Osteoblast (primary cell): ENCODE data around the gene TMEM245. TPM values are rescaled to one million over a fixed set of nuclear protein-coding genes. Genes with fewer than 3 reads are reported as not detected.
A peak's percentile ranks its signal among the peaks of the same experiment; 100 is the strongest.

Experiments
- DNase-seq: peaks from one replicate; pipeline ENCODE4 v3.0.0; 2011; ENCODE audit warnings: low spot score, mixed read lengths; ENCODE audit not compliant: insufficient read length; ENCODE audit errors: missing footprints
- H2AFZ ChIP-seq: 2 replicates; pipeline ENCODE4 v1.6.0; 2011; ENCODE audit warnings: mild to moderate bottlenecking, low read length
- H3K27ac ChIP-seq: 2 replicates; pipeline ENCODE4 v1.5.1; 2011; ENCODE audit warnings: mild to moderate bottlenecking, low read depth, low read length, moderate library complexity
- H3K27me3 ChIP-seq: 2 replicates; pipeline ENCODE4 v1.6.0; 2012; ENCODE audit warnings: mild to moderate bottlenecking, control low read depth, inconsistent platforms, low read length, moderate library complexity; ENCODE audit not compliant: insufficient read depth
- H3K36me3 ChIP-seq: 2 replicates; pipeline ENCODE4 v1.5.1; 2011; ENCODE audit warnings: mild to moderate bottlenecking, low read length, control low read depth, moderate library complexity; ENCODE audit not compliant: insufficient read depth
- H3K4me1 ChIP-seq: 2 replicates; pipeline ENCODE4 v1.5.1; 2011; ENCODE audit warnings: mild to moderate bottlenecking, low read length, control low read depth, moderate library complexity; ENCODE audit not compliant: insufficient read depth
- H3K4me2 ChIP-seq: 2 replicates; pipeline ENCODE4 v1.6.0; 2011; ENCODE audit warnings: mild to moderate bottlenecking, low read length; ENCODE audit not compliant: insufficient read depth
- H3K4me3 ChIP-seq: fragments of 200-600 bp; sonication (generic); 3 replicates; pipeline ENCODE4 v1.5.1; 2012; ENCODE audit warnings: mild to moderate bottlenecking, low read length, inconsistent platforms; ENCODE audit not compliant: insufficient read depth
- H3K79me2 ChIP-seq: 2 replicates; pipeline ENCODE4 v1.6.0; 2012; ENCODE audit warnings: mild to moderate bottlenecking, low read length, control low read depth, inconsistent platforms; ENCODE audit not compliant: insufficient read depth
- H3K9me3 ChIP-seq: 2 replicates; pipeline ENCODE4 v1.5.1; 2011; ENCODE audit warnings: low read depth, low read length, control low read depth
- H4K20me1 ChIP-seq: 2 replicates; pipeline ENCODE4 v1.6.0; 2012; ENCODE audit warnings: mild to moderate bottlenecking, low read length, control low read depth; ENCODE audit not compliant: insufficient read depth
- total RNA-seq: library from RNA; depleted of rRNA; stranded (reverse); fragments of >200 nt; gene quantifications from 2 replicates; pipeline ENCODE4 v1.2.3, GENCODE V29; 2012
- TF ChIP-seq, protein P1 (sequence below): IDR thresholded peaks from 2 replicates; pipeline ENCODE4 v1.5.1; 2011; ENCODE audit warnings: mild to moderate bottlenecking, low read depth, low read length, moderate library complexity; ENCODE audit errors: extremely low read depth

Gene TMEM245
- total RNA-seq, 1 donor: 45.2 TPM

- peaks cover 63% of the 10 kb centered on the region for H3K4me1 ChIP-seq
- TF ChIP-seq, protein P1, sequence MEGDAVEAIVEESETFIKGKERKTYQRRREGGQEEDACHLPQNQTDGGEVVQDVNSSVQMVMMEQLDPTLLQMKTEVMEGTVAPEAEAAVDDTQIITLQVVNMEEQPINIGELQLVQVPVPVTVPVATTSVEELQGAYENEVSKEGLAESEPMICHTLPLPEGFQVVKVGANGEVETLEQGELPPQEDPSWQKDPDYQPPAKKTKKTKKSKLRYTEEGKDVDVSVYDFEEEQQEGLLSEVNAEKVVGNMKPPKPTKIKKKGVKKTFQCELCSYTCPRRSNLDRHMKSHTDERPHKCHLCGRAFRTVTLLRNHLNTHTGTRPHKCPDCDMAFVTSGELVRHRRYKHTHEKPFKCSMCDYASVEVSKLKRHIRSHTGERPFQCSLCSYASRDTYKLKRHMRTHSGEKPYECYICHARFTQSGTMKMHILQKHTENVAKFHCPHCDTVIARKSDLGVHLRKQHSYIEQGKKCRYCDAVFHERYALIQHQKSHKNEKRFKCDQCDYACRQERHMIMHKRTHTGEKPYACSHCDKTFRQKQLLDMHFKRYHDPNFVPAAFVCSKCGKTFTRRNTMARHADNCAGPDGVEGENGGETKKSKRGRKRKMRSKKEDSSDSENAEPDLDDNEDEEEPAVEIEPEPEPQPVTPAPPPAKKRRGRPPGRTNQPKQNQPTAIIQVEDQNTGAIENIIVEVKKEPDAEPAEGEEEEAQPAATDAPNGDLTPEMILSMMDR: no peak
These were observed 5.7 kb downstream of the TMEM245 start for GRCh38 chr9:109113892-109114609.

GRCh38 chr9:109113254-109113653 is 6.5 kb downstream of the TMEM245 start:
- Histone ChIP-seq H3K9me3 (no peaks in the 10 kb centered on the region), H3K4me2 (no peak overlapping the region), H3K27ac (no peak overlapping the region), H3K79me2 (peaks cover 97% of the 10 kb centered on the region), H3K36me3 (no peaks in the 10 kb centered on the region), H4K20me1 (peaks cover 23% of the 10 kb centered on the region), H2AFZ (no peak overlapping the region), H3K4me1 (peaks cover 66% of the 10 kb centered on the region), H3K27me3 (no peaks in the 10 kb centered on the region), H3K4me3 (no peak overlapping the region)
- DNase-seq: no peak
- TF ChIP-seq, protein P1: no peak

More at GRCh38 chr9:109113892-109114609, 5.7 kb downstream of the TMEM245 start:
- peak; percentile 43 for DNase-seq
- H3K27ac ChIP-seq: peak overlapping the region; percentile 27
- H4K20me1 ChIP-seq: peaks cover 31% of the 10 kb centered on the region
- H3K36me3 ChIP-seq: no peaks in the 10 kb centered on the region
- H2AFZ ChIP-seq: no peak overlapping the region
- peaks cover 97% of the 10 kb centered on the region for H3K79me2 ChIP-seq
- no peak overlapping the region for H3K4me3 ChIP-seq
- peak overlapping the region; percentile 46 for H3K4me2 ChIP-seq
- no peaks in the 10 kb centered on the region for H3K9me3 ChIP-seq
- H3K27me3 ChIP-seq: no peaks in the 10 kb centered on the region

GRCh38 chr9:109110329-109111021 is 9.3 kb downstream of the TMEM245 start:
- H3K4me2 ChIP-seq: peak overlapping the region; percentile 75

DNA sequence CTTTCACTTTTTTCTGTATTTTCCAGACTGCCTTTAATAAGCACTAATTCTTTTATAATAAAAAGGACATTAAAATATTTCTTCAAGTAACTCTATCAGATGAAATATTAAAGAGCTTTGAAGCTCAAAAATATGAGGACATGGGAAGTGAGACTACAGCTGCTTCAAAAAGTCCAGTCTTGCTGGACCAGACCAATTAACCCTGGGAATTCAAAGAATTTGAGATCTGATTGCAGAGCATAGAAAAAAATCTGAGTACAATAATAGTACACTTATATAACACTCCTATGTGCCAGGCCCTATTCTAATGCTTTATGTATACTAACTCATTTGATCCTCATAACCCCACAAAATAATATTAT is 9.8 kb downstream of the TMEM245 start:
- Histone ChIP-seq H3K4me1 (peaks cover 60% of the 10 kb centered on the region), H2AFZ (no peak overlapping the region), H4K20me1 (peaks cover 6% of the 10 kb centered on the region), H3K4me3 (no peak overlapping the region), H3K27me3 (no peaks in the 10 kb centered on the region), H3K9me3 (no peaks in the 10 kb centered on the region), H3K79me2 (peaks cover 86% of the 10 kb centered on the region), H3K4me2 (peak overlapping the region; percentile 75), H3K36me3 (peaks cover 5% of the 10 kb centered on the region), H3K27ac (peak overlapping the region; percentile 81)
- TF ChIP-seq, protein P1: no peak
- DNase-seq: no peak

More at GRCh38 chr9:109110329-109111021, 9.3 kb downstream of the TMEM245 start:
- Histone ChIP-seq H3K27me3 (no peaks in the 10 kb centered on the region), H3K27ac (peak overlapping the region; percentile 81), H2AFZ (no peak overlapping the region), H3K79me2 (peaks cover 86% of the 10 kb centered on the region), H3K9me3 (no peaks in the 10 kb centered on the region), H3K4me3 (peak overlapping the region; percentile 43), H4K20me1 (peaks cover 6% of the 10 kb centered on the region), H3K36me3 (peaks cover under 1% of the 10 kb centered on the region), H3K4me1 (peaks cover 65% of the 10 kb centered on the region)
- TF ChIP-seq, protein P1: no peak
- DNase-seq: peak; percentile 86
